GM19372 (cell line): ENCODE measurements around the gene ACTL10.

Experiments
- ATAC-seq: cut with Tn5 transposase; IDR thresholded peaks from one replicate; pipeline ENCODE4 v1.9.1; 2021; ENCODE audit warnings: mild to moderate bottlenecking, low read depth, moderate library complexity; ENCODE audit not compliant: unreplicated experiment

The ACTL10 gene

GRCh38 chr20:33675136-33675959 lies 8.6 kb downstream of the ACTL10 start:
- ATAC-seq = no peak

- no peak for ATAC-seq
These were observed 9.4 kb downstream of the ACTL10 start for GRCh38 chr20:33676121-33676520.

GRCh38 chr20:33676652-33677645 lies 10.2 kb downstream of the ACTL10 start:
- no peak for ATAC-seq

- ATAC-seq = no peak
These were observed 11.4 kb downstream of the ACTL10 start for GRCh38 chr20:33677991-33678702.

GRCh38 chr20:33679758-33680485 lies 13.2 kb downstream of the ACTL10 start:
- ATAC-seq = no peak

GRCh38 chr20:33680686-33681085 lies 13.9 kb downstream of the ACTL10 start:
- no peak for ATAC-seq

- ATAC-seq = no peak
These were observed 14.5 kb downstream of the ACTL10 start for GRCh38 chr20:33681288-33681687.

GRCh38 chr20:33681728-33682353 lies 15.1 kb downstream of the ACTL10 start:
- ATAC-seq = no peak

GRCh38 chr20:33684533-33685327 lies 18.0 kb downstream of the ACTL10 start:
- no peak for ATAC-seq

GRCh38 chr20:33685328-33686099 lies 18.8 kb downstream of the ACTL10 start:
- ATAC-seq = peak; percentile 39

- ATAC-seq = peak; percentile 87
These were observed 19.6 kb downstream of the ACTL10 start, which contains the start of gene E2F1 for GRCh38 chr20:33686100-33686983. Gene E2F1 (minus strand): TSS chr20:33686385. CDS start chr20:33686264, 121 bp downstream.

GRCh38 chr20:33686984-33687366 lies 20.2 kb downstream of the ACTL10 start:
- no peak for ATAC-seq

- ATAC-seq = no peak
These were observed 20.7 kb downstream of the ACTL10 start for GRCh38 chr20:33687370-33687915.

- no peak for ATAC-seq
These were observed 21.5 kb downstream of the ACTL10 start for GRCh38 chr20:33687993-33688937.

- no peak for ATAC-seq
These were observed 22.2 kb downstream of the ACTL10 start for GRCh38 chr20:33688938-33689424.
